Left kidney (tissue), 2 donors: ENCODE measurements around the gene CDPF1. TPM values are rescaled to one million over a fixed set of nuclear protein-coding genes. Genes with fewer than 3 reads are reported as not detected.
"Not testable (repeated sequence)": the region's sequence is repeated elsewhere in the genome, so short reads cannot be mapped to it uniquely, and the experiment has no call there.

Experiments used
- DNase-seq: peaks from one replicate; pipeline ENCODE4 v3.0.0-alpha.2; 2013
- polyA plus RNA-seq: library from polyadenylated mRNA; unstranded; fragments of 120-200 nt; gene quantifications from one replicate; pipeline ENCODE4 v1.2.1, GENCODE V29; 2013; ENCODE audit not compliant: insufficient read length

Gene CDPF1
- polyA plus RNA-seq, 1 donor = 10.0 TPM

GRCh38 chr22:46286941-46287872 lies 37.1 kb upstream of the CDPF1 start:
- DNase-seq = no peak

- no peak for DNase-seq
These were observed 35.9 kb upstream of the CDPF1 start for GRCh38 chr22:46286006-46286405.

GRCh38 chr22:46281866-46282678 lies 32.0 kb upstream of the CDPF1 start:
- no peak for DNase-seq

- no peak for DNase-seq
These were observed 31.0 kb upstream of the CDPF1 start for GRCh38 chr22:46280999-46281623.

GRCh38 chr22:46280063-46280817 lies 30.1 kb upstream of the CDPF1 start:
- no peak for DNase-seq

GRCh38 chr22:46278656-46279645 lies 28.9 kb upstream of the CDPF1 start:
- DNase-seq = no peak

- no peak for DNase-seq
These were observed 26.5 kb upstream of the CDPF1 start for GRCh38 chr22:46276563-46276962.

GRCh38 chr22:46275455-46276122 lies 25.5 kb upstream of the CDPF1 start:
- no peak for DNase-seq

- no peak for DNase-seq
These were observed 24.3 kb upstream of the CDPF1 start for GRCh38 chr22:46274381-46274780.

- DNase-seq = no peak
These were observed 23.5 kb upstream of the CDPF1 start for GRCh38 chr22:46273432-46274148.

GRCh38 chr22:46272762-46273431 lies 22.8 kb upstream of the CDPF1 start:
- DNase-seq = no peak

- DNase-seq = no peak
These were observed 22.1 kb upstream of the CDPF1 start for GRCh38 chr22:46272196-46272595.

- DNase-seq = no peak
These were observed 19.5 kb upstream of the CDPF1 start for GRCh38 chr22:46269564-46269963.

GRCh38 chr22:46267431-46268279 lies 17.6 kb upstream of the CDPF1 start, which contains the start of gene TTC38:
TTC38 (plus strand) TSS chr22:46268008; CDS start chr22:46268040, 32 bp downstream.
- DNase-seq = peak; percentile 81

- not testable (repeated sequence) for DNase-seq
These were observed 15.5 kb upstream of the CDPF1 start for GRCh38 chr22:46265627-46266026.

- not testable (repeated sequence) for DNase-seq
These were observed 14.4 kb upstream of the CDPF1 start for GRCh38 chr22:46264520-46264919.

GRCh38 chr22:46263216-46263590 lies 13.1 kb upstream of the CDPF1 start, which contains the start of gene PKDREJ:
PKDREJ (minus strand) TSS chr22:46263343; CDS start chr22:46263322, 21 bp downstream.
- no peak for DNase-seq
